Fibroblast of skin of right biceps (primary cell): ENCODE measurements around the gene PERCC1.
A peak's percentile ranks its signal among the peaks of the same experiment; 100 is the strongest.

Experiments
- DNase-seq: peaks from one replicate; pipeline ENCODE4 v3.0.0-alpha.2; 2013

PERCC1 gene

GRCh38 chr16:1413684-1414531, 17.0 kb upstream of the PERCC1 start:
- DNase-seq: peak; percentile 56

GRCh38 chr16:1414532-1415260, 16.2 kb upstream of the PERCC1 start, which contains the start of gene UNKL:
Gene UNKL (minus strand): TSS chr16:1414704. CDS start chr16:1414691, 13 bp downstream.
- peak; percentile 51 for DNase-seq

- DNase-seq: no peak
Measured at GRCh38 chr16:1416521-1416941, 14.3 kb upstream of the PERCC1 start.

DNA sequence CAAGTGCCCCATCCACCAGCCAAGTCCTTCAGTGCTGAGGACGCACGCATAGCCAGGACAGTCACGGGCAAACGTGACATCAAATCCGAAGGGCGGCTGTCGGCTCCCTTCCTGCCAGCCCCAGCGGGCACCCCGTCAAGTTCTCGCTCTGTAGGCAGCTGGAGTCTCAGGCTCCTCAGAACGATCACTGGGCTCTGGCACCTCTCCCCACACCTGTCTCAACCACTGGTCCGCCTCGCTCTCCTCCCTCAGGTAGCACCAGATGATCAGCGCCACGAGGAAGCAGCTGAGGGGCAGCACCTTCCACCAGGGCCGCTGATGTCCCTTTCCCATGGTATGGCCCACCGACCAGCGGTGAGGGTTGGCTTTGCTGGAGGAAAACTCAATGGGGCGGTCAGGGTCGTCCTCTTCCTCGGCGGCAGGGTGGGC, 10.8 kb upstream of the PERCC1 start:
- no peak for DNase-seq

DNA sequence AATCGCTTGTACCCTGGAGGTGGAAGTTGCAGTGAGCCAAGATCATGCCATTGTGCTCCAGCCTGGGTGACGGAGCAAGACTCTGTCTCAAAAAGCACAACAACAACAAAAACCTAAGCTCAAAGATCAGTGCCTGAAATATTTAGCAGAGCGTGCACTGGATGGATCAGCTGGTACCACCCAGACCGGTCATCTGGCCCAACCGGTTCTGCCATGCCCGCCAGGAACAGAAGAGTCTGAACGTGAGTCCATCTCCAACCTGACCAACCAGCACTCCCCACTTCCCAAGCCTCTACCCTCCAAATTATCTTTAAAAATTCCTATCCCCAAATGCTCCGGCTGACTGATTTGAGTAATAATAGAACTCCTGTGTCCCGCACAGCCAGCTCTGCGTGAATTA, 8.8 kb upstream of the PERCC1 start:
- DNase-seq: no peak

- DNase-seq: no peak
Measured at GRCh38 chr16:1424028-1424427, 6.8 kb upstream of the PERCC1 start.

GRCh38 chr16:1425616-1426370, 5.1 kb upstream of the PERCC1 start:
- no peak for DNase-seq

GRCh38 chr16:1426734-1427471, 4.0 kb upstream of the PERCC1 start:
- no peak for DNase-seq

DNA sequence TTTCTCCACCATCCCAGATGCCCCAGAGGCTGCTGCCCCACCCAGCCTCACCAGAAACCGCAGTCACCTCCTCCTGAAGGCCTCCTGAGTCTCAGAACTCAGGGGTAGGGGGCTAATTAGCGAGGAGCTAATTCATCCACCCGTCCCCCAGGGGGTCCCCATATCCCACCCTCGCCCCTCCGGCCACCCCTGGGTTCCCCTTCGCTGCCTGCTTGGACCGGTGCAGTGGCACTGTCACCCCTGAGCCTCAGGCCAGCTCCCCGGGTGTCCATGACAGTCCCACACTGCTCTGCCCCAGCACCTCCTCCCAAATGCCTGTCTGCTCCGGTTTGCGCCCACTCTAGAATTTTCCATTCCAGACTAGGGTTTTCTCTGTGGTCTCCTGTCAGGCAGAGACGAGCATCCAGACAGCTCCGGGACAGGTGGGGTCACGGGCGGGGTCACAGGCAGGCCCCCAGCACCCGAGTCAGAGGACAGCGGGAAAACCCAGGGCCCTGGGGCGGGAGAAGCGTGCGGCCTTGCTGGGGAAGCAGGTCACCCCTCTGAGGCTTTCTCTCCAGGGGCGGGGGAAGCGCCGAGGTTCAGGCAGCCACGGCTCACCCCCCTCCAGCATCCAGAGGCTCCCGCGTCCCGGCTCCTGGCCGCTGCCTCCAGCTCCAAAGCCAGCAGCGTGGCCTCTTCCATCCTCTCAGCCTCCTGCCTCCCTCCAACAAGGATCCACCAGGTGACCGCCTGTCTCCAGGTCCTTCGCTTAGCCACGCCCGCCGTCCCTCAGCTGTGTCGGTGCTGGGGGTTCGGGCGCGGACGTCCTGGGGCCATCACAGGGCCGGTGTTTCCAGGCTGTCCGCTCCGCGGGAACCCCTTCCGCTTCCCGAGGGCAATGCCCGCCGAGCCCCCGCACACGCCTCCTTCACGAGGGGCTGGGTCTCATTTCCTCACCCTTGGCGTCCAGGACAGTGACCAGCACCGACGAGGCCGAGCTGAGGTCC, 3.1 kb upstream of the PERCC1 start:
- DNase-seq: no peak

- DNase-seq: peak; percentile 25
Measured at GRCh38 chr16:1428511-1428910, 2.4 kb upstream of the PERCC1 start.

GRCh38 chr16:1429012-1429411, 1.9 kb upstream of the PERCC1 start:
- DNase-seq: no peak

- DNase-seq: no peak
Measured at GRCh38 chr16:1429631-1430030, 1.2 kb upstream of the PERCC1 start.

DNA sequence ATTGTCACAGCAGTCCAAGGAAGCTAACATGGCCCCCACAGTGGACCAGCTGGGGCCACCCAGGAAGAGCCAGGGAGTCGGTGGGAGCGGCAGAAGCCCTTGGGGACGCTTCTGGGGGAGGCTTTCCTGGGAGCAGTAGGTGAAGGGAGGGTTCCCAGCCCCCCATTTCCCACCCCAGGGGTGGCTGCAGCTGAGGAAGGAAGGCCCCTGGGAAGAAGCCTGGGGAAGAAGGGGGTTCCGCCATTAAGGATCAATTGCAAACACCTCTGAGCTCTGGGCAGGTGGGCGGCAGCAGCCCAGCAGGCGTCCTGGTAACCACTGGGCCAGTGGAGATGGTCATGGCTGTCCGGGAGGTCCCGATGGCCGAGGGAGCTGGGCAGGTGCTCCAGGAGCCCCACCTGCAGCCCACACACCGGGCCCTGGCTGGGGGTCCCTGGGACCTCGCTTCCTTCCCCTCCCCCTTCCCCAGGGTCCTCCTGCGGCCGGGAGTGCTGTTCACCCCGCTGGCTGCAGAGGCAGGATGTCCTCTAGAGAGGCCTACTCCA, 592 bp upstream of the PERCC1 start:
- DNase-seq: no peak

DNA sequence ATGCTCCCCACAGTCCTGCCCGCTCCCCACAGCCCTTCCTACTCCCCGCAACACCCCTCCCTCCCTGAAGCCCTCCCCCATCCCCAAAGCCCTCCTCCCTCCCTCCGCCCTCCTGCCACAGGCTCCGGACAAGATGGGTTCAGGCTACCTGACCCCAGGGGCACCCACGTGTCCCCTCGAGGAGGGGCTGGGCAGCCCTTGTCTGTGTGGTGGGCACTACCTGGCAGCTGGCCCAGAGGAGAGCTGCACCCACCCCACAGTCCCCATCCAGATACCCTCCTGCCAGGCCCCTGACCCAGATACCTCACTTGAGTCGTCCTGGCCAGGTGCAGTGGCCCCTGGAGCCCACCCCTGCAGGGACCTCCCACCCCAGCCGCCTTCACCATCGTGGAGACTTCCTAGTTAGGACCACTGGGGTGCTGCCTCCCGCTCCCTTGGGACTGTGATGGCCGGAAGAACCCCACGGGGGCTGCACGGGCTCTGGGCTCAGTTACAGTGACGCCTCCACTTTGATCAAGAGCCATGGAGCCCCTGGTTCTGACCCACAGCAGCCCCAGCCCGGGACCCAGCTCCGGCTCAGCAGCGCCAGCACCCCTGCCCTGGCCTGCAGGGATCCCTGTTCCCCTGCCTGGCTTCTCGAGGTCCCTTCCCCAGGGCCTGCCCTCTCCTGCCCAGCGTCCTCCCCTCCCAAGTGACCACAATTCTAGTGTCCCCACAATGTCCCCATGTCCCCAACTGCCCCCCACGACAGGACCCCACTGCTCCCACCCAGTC, 806 bp downstream of the PERCC1 start:
- no peak for DNase-seq

- no peak for DNase-seq
Measured at GRCh38 chr16:1432388-1433262, 1.7 kb downstream of the PERCC1 start.

DNA sequence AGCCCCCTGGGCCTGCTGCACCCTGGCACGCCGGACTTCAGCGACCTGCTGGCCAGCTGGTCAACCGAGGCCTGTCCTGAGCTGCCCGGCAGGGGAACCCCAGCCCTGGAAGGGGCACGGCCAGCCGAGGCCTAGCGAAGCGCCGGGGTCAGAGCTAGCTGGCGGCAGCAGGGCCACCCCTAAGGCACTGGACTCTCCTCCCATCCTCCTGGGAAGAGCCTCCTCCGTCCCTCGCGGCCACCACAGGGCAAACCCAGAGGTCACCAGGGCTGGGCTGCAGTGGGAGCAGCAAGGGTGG, 2.3 kb downstream of the PERCC1 start:
- DNase-seq: no peak

DNA sequence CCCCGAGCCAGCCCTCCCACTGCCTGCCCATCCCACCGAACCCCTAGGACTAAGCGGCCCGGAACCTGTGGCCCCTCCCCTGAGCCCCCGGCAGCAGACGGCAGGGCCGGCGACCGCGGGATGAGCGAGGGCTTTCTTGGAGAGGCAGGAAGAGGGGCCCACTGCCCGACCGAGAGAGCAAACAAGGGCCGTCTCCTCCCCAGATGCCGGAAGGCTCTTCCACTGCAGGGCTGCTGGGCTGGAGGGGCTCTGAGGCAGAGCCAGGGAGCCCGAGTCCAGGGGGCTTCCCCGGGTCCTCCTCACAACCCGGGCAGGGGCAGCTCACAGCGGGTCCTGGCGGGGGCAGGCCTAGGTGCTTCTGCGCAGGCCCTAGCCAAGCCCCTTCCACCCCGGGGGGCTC, 2.9 kb downstream of the PERCC1 start:
- DNase-seq: no peak

DNA sequence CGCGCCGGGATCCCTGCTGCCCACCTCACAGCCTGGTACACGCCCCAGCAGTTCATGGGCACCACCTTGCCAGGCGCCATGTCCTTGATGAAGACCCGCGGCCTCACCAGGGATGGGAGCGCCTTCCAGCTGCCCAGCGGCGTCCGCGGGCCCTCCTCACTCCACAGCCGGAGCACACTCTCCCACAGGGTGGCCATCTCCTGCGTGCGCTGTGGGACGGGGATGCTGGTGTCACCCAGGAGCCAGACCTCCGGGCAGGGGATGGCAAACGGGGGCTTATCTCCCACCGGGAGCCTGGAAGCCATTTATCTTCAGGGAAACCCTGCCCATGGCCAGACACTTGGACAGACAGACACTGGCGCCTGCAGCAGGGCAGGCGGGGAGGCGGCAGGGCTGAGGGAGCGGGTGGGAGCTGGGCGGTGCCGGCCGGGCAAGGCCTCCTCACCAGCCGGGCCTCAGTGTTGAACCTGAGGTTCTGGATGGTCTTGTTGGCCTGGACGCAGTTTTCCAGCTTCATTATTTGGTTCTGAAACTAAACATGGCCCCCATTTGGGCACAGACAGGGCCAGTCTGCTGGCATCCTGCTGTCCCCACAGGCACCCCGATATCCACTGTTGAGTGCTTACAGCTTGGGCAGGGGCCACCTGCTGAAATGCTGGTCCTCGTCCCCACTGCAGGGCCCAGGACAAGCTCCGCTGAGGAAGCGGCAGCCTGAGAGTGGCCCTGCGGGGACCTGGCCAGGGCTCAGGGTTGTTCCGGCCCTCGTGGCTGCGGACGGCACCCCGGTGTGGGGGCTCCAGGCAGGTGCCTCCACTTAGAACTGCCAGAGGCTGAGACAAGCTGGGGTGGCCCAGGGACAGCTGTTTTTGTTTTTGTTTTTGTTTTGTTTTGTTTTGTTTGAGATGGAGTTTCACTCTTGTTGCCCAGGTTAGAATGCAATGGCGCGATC, 4.0 kb downstream of the PERCC1 start:
- no peak for DNase-seq
